GM19372 (cell line): Measurements from ENCODE around the gene ARID1A.
"Not testable (repeated sequence)": the region's sequence is repeated elsewhere in the genome, so short reads cannot be mapped to it uniquely, and the experiment has no call there.

Experiments
- ATAC-seq: cut with Tn5 transposase; IDR thresholded peaks from one replicate; pipeline ENCODE4 v1.9.1; 2021; ENCODE audit warnings: mild to moderate bottlenecking, low read depth, moderate library complexity; ENCODE audit not compliant: unreplicated experiment

ARID1A gene

DNA sequence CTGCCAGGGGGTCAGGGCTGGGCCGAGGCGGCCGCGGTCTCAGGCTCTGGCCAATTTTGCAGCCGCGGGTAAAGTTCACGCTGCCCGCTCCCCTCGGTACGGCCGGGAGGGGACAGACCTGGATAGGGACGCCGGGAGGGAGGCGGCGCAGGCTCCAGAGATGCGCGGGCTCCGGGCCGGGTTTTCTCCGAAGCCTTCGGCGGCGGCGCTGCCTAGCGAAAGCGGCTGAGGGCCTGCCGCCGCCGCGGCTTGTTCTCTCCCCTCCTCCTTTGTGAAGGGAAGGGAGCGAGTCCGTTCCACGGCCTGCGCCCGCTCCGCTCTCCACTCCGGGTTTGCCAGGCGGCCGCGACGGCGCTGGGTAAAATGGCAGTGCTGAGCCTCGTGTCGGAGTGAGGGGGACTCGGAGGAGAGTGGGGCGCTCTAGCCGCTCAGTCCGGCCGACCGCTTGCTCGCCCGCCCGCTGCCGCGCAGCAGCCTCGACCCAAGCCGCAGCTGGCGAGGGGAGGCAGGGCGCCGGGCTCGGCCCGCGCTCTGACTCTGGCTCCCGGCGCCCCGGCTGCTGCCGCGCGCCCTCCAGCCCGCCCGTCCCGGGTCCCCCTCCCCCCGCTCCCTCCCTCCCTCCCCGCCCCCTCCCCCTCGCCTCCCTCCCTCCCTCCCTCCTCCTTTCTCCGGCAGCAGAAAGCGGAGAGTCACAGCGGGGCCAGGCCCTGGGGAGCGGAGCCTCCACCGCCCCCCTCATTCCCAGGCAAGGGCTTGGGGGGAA lies at the start of gene ARID1A:
TSS of gene ARID1A (plus strand) at position 660 of the 763 bp plus-strand sequence. CDS start 389 bp downstream, outside the sequence.
- peak; percentile 43 for ATAC-seq

DNA sequence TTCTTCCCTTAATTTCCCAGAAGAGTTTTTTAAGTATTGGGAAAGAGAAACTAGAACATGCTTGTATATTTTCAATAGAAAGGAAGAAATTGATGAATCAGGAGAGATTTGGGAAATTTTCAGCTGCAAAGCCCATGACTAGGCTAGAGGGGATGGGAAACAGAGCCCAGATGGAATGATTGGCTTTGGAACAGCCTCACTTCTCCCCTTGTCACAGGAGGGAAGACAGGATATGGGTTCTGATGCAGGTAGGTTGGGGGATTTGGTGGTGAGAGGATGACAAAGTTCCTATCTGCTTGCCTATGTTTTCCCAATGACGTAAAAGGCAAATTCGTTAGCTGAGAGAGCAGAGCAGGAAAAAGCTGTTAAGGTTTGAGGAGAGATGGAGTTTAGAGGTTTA lies 31.0 kb upstream of the ARID1A start:
- no peak for ATAC-seq

- no peak for ATAC-seq
These were observed 29.0 kb upstream of the ARID1A start for GRCh38 chr1:26666855-26667254.

GRCh38 chr1:26668106-26668786 lies 27.6 kb upstream of the ARID1A start:
- not testable (repeated sequence) for ATAC-seq

- ATAC-seq: no peak
These were observed 18.3 kb upstream of the ARID1A start for GRCh38 chr1:26677306-26678115.

DNA sequence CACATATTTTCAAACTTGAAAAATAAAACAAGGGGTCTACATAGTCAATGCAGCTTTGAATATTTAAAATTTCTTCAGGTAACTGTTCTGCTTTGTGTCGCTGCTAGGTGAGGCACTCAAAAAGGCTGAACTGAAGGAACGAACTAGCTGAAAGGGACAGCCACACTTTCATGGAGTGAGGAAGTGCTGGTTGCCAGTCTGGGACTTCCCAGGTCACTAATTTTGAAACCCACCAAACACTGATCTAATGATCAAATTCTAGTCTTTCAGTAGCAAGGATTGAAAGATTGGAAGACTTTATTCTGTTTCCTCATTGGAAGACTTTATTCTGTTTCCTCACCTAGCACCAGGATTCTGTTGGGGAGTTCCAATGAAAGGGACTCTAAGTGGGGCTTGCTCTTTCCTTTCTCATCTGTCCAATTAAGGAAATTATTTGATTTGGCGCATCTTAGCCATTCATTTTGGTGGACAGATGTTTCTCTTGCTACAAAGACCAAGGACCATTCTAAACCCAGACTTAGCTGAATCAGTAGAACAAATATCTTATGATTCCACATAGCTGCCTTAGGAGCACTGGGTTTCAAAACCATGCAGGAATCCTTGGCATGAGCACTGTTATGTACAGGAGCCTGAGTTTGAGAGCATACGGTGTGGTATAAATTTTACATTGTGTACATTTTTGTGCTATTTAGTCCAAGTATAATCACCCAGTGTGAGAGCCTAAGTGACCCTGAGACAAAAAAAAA lies 10.9 kb upstream of the ARID1A start:
- no peak for ATAC-seq

- ATAC-seq: no peak
These were observed 9.0 kb upstream of the ARID1A start for GRCh38 chr1:26686795-26687194.

DNA sequence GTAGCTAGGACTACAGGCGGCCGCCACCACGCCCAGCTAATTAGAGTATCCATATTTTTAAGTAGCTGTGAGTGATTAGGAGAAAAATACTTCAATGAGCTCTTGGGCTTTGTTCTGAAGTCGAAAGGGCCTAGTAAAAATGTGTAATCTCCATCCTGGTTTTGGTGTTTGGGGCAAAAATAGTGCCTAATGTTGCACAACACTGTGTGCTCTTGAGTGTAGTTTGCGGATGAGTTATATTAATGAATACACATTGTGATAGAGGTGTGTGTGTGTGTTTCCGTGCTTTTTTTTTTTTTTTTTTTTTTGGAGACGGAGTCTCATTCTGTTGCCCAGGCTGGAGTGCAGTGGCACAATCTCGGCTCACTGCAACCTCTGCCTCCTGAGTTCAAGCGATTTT lies 6.3 kb upstream of the ARID1A start:
- no peak for ATAC-seq

DNA sequence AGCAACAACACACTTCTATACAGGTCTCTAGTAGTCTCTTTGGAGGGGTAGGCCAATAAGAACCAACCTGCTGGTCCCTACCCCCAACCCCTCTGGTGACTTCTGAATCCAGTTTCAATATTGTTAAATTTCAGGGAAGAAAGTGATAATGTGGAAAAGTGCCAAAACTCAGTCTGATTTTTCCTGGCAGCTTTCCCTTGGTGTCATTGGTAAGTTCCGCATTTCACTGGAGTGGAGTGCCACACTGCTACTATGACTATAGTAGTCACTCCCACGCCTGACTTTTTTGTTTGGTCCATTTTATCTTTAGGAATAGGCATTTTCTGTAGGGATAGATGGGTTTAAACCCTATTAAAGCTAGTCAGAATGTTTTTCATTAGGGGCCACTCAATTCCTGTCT lies 5.7 kb upstream of the ARID1A start:
- no peak for ATAC-seq

DNA sequence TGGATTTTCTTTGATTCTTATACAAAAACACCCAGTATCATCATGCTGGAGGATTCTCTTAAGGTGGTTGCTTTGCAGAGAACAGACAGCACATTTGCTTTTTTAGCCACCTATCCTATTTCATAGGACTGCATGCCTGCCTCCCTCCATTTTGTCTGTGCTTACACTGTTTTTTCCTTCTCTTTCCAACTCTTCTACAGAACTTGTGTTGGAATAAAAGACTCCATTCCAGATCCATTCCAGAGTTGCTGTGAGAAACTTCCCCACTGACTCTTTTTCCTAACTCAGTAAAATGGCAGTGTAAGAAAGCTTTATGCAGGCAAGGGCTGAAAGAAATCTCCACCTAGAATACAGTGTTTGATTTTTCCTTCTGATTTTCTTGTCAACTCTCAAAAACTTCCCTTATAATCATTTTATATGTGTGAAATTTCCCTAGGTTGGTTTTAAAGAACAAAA lies 5.2 kb upstream of the ARID1A start:
- no peak for ATAC-seq

- ATAC-seq: no peak
These were observed 3.5 kb upstream of the ARID1A start for GRCh38 chr1:26692211-26692792.

DNA sequence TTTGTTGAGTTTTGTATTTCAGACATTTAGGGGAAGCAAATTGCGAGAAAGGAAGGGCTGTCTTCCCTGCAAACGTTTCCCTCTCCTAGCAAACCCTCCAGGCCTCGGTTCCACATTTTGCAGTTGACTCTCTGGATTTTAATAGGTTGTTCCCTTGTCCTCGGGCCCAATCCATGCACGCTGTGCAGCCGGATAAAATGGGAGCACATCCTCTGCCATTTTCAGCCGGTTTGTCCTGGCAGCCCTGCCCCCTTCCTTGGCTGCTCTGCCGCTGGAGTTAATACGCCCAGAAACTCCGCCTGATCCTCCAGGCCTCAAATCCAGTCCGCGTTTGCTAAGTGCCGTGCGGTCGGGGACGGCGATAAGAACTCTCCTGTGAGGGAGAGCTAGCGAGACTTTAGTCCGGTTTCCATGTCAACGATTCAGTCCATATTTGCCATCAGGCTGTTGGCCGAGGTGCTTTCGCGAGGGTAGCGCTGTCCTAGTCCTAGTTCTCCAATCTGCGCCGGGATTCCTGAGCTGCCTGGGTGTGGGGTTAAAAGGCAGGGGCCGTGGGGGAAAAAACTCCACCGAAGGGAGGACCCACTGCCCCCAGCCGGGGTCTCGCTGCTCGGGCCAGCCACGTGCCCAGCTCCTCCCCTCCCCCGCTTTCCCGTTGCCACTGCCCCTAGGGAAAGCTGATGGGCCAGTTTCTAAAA lies 2.9 kb upstream of the ARID1A start:
- no peak for ATAC-seq

GRCh38 chr1:26693599-26694572 lies 1.9 kb upstream of the ARID1A start:
- no peak for ATAC-seq

GRCh38 chr1:26694638-26695355 lies 1.0 kb upstream of the ARID1A start:
- no peak for ATAC-seq

- no peak for ATAC-seq
These were observed 371 bp downstream of the ARID1A start for GRCh38 chr1:26696119-26696653.

DNA sequence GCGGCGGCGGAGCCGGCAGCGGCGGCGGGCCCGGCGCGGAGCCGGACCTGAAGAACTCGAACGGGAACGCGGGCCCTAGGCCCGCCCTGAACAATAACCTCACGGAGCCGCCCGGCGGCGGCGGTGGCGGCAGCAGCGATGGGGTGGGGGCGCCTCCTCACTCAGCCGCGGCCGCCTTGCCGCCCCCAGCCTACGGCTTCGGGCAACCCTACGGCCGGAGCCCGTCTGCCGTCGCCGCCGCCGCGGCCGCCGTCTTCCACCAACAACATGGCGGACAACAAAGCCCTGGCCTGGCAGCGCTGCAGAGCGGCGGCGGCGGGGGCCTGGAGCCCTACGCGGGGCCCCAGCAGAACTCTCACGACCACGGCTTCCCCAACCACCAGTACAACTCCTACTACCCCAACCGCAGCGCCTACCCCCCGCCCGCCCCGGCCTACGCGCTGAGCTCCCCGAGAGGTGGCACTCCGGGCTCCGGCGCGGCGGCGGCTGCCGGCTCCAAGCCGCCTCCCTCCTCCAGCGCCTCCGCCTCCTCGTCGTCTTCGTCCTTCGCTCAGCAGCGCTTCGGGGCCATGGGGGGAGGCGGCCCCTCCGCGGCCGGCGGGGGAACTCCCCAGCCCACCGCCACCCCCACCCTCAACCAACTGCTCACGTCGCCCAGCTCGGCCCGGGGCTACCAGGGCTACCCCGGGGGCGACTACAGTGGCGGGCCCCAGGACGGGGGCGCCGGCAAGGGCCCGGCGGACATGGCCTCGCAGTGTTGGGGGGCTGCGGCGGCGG lies 1.0 kb downstream of the ARID1A start:
- ATAC-seq: no peak
